GM20000 (cell line): ENCODE data around the gene YEATS2.

Experiments used
- DNase-seq: peaks from one replicate; pipeline ENCODE4 v3.0.0; 2012; ENCODE audit warnings: low spot score
- CTCF ChIP-seq: IDR thresholded peaks from 2 replicates; pipeline ENCODE4 v1.5.1; 2012; ENCODE audit warnings: mild to moderate bottlenecking, control low read depth; ENCODE audit errors: extremely low read depth, missing control alignments

YEATS2 gene

GRCh38 chr3:183718012-183718411 is 20.4 kb downstream of the YEATS2 start:
- DNase-seq = no peak
- no peak for TF ChIP-seq CTCF

GRCh38 chr3:183725387-183725786 is 27.8 kb downstream of the YEATS2 start:
- no peak for TF ChIP-seq CTCF
- no peak for DNase-seq

- TF ChIP-seq CTCF = no peak
These were observed 30.6 kb downstream of the YEATS2 start for GRCh38 chr3:183728204-183728603.

GRCh38 chr3:183730361-183730760 is 32.8 kb downstream of the YEATS2 start:
- DNase-seq = no peak

More at GRCh38 chr3:183728204-183728603, 30.6 kb downstream of the YEATS2 start:
- DNase-seq = no peak

GRCh38 chr3:183731611-183732010 is 34.0 kb downstream of the YEATS2 start:
- TF ChIP-seq CTCF = no peak
- DNase-seq = no peak

More at GRCh38 chr3:183730361-183730760, 32.8 kb downstream of the YEATS2 start:
- no peak for TF ChIP-seq CTCF

GRCh38 chr3:183733553-183733952 is 36.0 kb downstream of the YEATS2 start:
- DNase-seq = no peak
- TF ChIP-seq CTCF = no peak

GRCh38 chr3:183734750-183735494 is 37.3 kb downstream of the YEATS2 start:
- no peak for DNase-seq
- no peak for TF ChIP-seq CTCF
